Activated CD4-positive, alpha-beta T cell treated with anti-CD3 and anti-CD28 coated beads, Interleukin-2, amount 10 ng/mL, durations not matched to agents 7 days and 5 days (primary cell): Measurements from ENCODE around the gene DGCR8. TPM values are rescaled to one million over a fixed set of nuclear protein-coding genes. Genes with fewer than 3 reads are reported as not detected.

Experiments used
- CTCF ChIA-PET: fragments of 350-600 bp; sonication (Branson Sonifier 250); formaldehyde crosslinking; loops from one replicate; lab custom pipeline; 2021; ENCODE audit warnings: antibody characterized with exemption; lab: Charles Lee
- POLR2A ChIA-PET: fragments of 350-600 bp; sonication (Branson Sonifier 250); formaldehyde crosslinking; loops from one replicate; lab custom pipeline; 2021; ENCODE audit warnings: antibody characterized with exemption; lab: Charles Lee
- DNase-seq: peaks from one replicate; pipeline ENCODE4 v3.0.0-alpha.2; 2020
- H3K27ac Mint-ChIP-seq: one replicate; pipeline ENCODE4 v1.8.0; 2021; ENCODE audit warnings: mild to moderate bottlenecking, moderate library complexity, mixed read lengths
- H3K27me3 Mint-ChIP-seq: one replicate; pipeline ENCODE4 v1.8.0; 2021; ENCODE audit warnings: mixed read lengths
- H3K36me3 Mint-ChIP-seq: one replicate; pipeline ENCODE4 v1.8.0; 2021; ENCODE audit warnings: low read depth, mixed read lengths
- H3K4me1 Mint-ChIP-seq: one replicate; pipeline ENCODE4 v1.8.0; 2021; ENCODE audit warnings: mixed read lengths
- H3K4me3 Mint-ChIP-seq: one replicate; pipeline ENCODE4 v1.8.0; 2021; ENCODE audit warnings: mild to moderate bottlenecking, moderate library complexity, mixed read lengths
- H3K9me3 Mint-ChIP-seq: one replicate; pipeline ENCODE4 v1.8.0; 2021; ENCODE audit warnings: mixed read lengths
- total RNA-seq, 2 experiments: library from RNA; stranded (reverse); gene quantifications; one replicate each; pipeline ENCODE4 v1.2.3, GENCODE V29; 2021

DGCR8 gene
- 10 to 100 TPM; 51.2 to 54.5 TPM for total RNA-seq

GRCh38 chr22:20079745-20080444 lies at the start of gene DGCR8:
DGCR8 (plus strand) TSS chr22:20080241; CDS start chr22:20085964, 5,723 bp downstream.
- DNase-seq: peak; percentile 63
- Mint-ChIP-seq H3K27me3 (no peaks in the 10 kb centered on the region), H3K36me3 (peaks cover 6% of the 10 kb centered on the region), H3K9me3 (no peaks in the 10 kb centered on the region), H3K27ac (peak within 1 kb of the TSS; percentile 93), H3K4me3 (peak within 1 kb of the TSS; percentile 93), H3K4me1 (peaks cover 48% of the 10 kb centered on the region)
- ChIA-PET CTCF (no interaction called here), POLR2A (no interaction called here)

DNA sequence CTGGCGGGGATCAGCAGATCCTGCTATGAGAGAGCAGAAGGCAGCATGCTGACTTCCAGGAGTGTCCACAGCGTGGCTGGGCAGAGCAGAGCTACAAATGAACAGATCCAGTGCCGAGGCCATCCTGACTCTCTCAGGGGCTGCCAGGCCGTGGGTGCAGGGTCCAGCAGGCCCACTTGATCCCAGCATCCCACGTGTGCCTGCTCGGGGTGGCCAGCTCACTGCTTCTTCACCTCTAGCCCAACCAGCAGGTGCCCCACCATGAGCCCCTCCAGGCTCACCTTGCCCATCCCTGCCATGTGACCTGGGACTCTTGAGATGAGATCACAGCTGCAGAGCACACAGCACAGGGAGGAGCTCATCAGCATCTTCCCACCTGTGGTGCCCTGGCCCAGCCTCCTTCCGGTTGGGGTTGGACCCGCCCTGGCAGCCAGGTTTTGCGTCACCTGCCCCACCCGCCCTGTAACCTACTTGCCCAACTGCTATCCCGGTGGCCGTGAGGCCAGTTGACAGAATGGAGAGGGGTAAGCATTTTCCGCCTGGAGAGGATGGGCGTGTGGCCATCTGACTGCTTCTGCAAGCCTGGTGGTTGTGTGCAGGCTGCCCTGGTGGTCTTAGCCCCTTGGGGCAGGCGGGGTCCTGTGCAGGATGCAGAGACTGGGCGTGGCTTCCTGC lies 48.2 kb upstream of the DGCR8 start:
- Mint-ChIP-seq H3K4me1 (peaks cover 20% of the 10 kb centered on the region), H3K27ac (no peak overlapping the region), H3K36me3 (peaks cover 7% of the 10 kb centered on the region), H3K9me3 (no peaks in the 10 kb centered on the region), H3K27me3 (no peaks in the 10 kb centered on the region), H3K4me3 (no peak overlapping the region)
- CTCF ChIA-PET: interaction anchor here (0.7 to 1.7 kb wide), 3 partner anchors 10 to 69 kb away, joined by 3 to 6 read pairs (median 6); no protein-coding TSS in a partner anchor
- POLR2A ChIA-PET: no interaction called here
- DNase-seq: peak; percentile 30

DNA sequence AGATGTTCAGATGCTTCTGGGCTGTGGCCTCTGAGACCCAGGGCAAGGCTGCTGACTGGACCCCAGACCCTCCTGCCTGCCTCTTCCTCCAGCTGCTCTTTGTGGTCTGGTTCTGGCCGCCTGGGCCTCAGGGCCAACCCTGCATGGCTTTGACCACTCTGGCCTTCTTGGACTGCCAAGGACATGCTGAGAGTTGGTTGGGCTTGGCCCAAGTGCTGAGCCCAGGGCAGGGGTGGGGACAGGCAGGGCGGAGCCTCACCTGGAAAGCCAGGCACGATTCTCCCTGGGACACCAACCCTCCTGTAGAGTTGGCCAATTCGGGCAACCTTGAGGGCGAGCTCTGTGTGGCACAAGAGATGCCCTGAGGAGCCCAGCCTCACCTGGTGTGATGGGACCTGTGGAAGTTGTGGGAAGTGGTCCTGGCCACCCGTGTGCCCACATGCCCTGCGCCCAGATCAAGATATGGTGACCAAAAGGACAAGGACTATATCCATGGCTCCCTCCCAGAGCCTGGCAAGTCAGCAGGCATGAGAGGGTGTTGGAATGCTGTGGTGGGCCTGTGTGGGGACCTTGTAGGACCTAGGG lies 47.5 kb upstream of the DGCR8 start:
- ChIA-PET CTCF (interaction anchor here (1.0 to 1.7 kb wide), 2 partner anchors 10 to 11 kb away, joined by 3 to 6 read pairs; no protein-coding TSS in a partner anchor), POLR2A (no interaction called here)
- H3K36me3 Mint-ChIP-seq: peaks cover 8% of the 10 kb centered on the region
- H3K4me3 Mint-ChIP-seq: no peak overlapping the region
- H3K9me3 Mint-ChIP-seq: no peaks in the 10 kb centered on the region
- H3K27me3 Mint-ChIP-seq: no peaks in the 10 kb centered on the region
- peak overlapping the region; percentile 71 for H3K27ac Mint-ChIP-seq
- H3K4me1 Mint-ChIP-seq: peaks cover 22% of the 10 kb centered on the region
- DNase-seq: no peak

DNA sequence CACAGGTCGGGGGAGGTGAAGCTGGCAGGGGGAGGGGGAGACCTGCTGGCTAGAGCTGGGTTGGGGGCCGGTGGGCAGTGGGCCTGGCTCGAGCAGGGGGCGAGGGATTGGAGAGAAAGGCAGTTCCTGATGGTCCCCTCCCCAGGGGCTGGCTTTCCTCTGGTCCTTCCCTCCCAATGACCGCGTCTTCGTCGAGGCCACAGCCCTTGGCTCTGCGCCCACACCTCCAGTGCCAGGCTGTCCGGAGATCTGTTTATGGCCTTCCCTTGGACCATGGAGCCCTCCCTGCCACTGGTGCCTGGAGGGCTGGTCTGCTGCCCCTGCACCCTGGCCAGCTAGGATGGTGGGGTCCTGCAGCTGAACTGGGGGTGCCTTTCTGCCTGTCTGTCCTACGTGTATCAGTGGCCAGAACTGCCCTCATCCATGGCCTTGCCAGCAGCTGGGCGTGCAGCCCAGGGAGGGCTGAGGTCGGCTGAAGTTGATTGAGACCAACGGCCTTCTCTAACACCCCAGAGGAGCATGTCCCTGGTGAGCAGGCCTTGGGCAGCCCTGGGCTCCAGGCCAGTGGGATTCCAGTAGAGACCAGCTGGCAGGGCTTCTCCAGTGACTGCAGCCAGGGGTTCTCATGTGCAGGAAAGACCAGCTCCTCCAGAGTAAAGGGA lies 46.9 kb upstream of the DGCR8 start:
- Mint-ChIP-seq H3K27me3 (no peaks in the 10 kb centered on the region), H3K36me3 (peaks cover 15% of the 10 kb centered on the region), H3K9me3 (no peaks in the 10 kb centered on the region), H3K4me1 (peaks cover 22% of the 10 kb centered on the region), H3K4me3 (no peak overlapping the region), H3K27ac (no peak overlapping the region)
- POLR2A ChIA-PET: no interaction called here
- CTCF ChIA-PET: interaction anchor here (0.8 to 1.5 kb wide), 3 partner anchors 9 to 36 kb away, joined by 3 to 4 read pairs (median 3); no protein-coding TSS in a partner anchor
- DNase-seq: no peak

GRCh38 chr22:20034143-20034542 lies 45.9 kb upstream of the DGCR8 start:
- CTCF ChIA-PET: interaction anchor here (0.8 to 1.5 kb wide), 2 partner anchors 12 to 37 kb away, joined by 3 to 4 read pairs; no protein-coding TSS in a partner anchor
- no peaks in the 10 kb centered on the region for H3K9me3 Mint-ChIP-seq
- no peak overlapping the region for H3K27ac Mint-ChIP-seq
- no peak for DNase-seq
- no peaks in the 10 kb centered on the region for H3K27me3 Mint-ChIP-seq
- H3K36me3 Mint-ChIP-seq: peaks cover 15% of the 10 kb centered on the region
- peaks cover 22% of the 10 kb centered on the region for H3K4me1 Mint-ChIP-seq
- no peak overlapping the region for H3K4me3 Mint-ChIP-seq
- POLR2A ChIA-PET: interaction anchor here (0.6 kb wide), 1 partner anchor 56 kb away, joined by 6 read pairs; no protein-coding TSS in a partner anchor

DNA sequence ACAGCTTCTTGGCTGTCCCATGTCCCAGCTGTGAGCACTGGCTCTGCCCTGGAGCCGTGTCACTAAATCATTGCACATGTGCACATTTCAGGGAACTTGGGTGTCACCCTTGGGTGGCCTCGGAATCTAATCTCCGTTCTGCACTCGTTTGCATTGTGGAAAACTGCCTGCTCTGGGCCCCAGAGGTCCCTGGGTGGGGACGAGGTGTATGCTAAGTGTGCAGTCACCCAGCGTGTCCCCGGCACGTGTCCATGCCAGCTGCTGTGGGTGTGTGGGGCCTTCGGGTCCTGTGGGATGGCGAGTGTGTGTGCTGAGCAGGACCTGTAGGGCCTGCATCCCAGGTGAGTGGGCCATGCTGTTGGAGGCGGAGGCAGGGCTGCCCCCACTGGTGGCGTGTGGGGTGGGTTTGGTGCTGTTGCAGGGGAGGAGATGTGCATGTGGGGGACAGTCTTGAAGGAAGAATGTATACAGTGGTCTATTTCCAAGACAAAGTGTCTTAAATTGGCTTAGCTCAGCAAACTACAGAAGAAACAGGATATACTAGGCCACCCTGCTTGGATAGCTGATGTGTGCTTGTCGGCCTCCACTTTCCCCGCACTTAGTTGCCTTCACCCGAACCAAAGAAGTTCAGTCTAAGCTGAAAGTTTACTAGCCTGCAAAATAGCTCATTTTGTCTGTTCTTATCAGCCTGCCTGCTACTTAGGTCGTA lies 44.5 kb upstream of the DGCR8 start:
- ChIA-PET CTCF (no interaction called here), POLR2A (no interaction called here)
- Mint-ChIP-seq H3K4me3 (no peak overlapping the region), H3K9me3 (no peaks in the 10 kb centered on the region), H3K27me3 (no peaks in the 10 kb centered on the region), H3K27ac (no peak overlapping the region), H3K36me3 (peaks cover 23% of the 10 kb centered on the region), H3K4me1 (peaks cover 19% of the 10 kb centered on the region)
- DNase-seq: no peak

- H3K27ac Mint-ChIP-seq: no peak overlapping the region
- peaks cover 19% of the 10 kb centered on the region for H3K4me1 Mint-ChIP-seq
Measured at GRCh38 chr22:20036084-20036482, 44.0 kb upstream of the DGCR8 start.

DNA sequence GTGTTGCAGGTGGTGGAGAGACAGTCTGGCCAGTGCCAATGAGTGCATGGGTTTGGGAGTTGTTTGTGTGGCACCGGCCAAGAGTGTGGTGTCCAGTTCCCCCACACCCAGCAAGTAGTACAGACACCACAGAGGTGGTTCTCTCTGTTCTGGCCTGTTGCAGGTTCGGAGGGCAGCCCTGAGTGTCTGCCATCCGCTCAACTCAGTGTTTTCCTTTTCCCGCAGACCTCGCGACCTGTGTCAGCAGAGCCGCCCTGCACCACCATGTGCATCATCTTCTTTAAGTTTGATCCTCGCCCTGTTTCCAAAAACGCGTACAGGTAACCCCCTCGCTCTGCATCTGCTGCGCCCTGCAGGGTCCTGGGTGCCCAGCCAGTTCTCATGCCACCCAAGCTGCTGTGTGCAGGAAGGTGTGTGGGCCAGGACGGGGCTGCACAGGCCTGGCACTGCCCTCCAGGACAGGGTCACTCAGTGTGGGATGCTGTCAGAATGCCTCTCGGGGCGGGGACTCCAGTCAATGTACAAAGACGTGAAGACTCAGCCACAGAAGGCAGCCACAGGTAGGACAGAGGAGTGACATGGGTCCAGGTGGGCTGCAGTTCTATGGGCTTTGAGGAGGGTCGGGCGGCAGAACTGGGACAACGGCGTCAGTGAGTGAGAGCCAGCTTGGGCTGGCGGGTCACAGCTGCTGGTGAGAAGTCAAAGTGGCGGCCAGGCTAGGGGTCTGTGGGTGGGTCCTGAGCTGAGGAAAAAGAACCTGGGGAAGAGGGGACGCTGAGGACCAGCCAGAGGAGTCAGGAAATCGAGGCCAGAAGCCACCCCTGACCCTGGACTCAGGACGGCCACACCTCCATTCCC lies 43.3 kb upstream of the DGCR8 start:
- no peaks in the 10 kb centered on the region for H3K9me3 Mint-ChIP-seq
- no peaks in the 10 kb centered on the region for H3K27me3 Mint-ChIP-seq
- peaks cover 14% of the 10 kb centered on the region for H3K4me1 Mint-ChIP-seq
- H3K36me3 Mint-ChIP-seq: peaks cover 19% of the 10 kb centered on the region
- CTCF ChIA-PET: interaction anchor here (0.7 kb wide), 2 partner anchors 12 to 36 kb away, joined by 3 read pairs; no protein-coding TSS in a partner anchor
- POLR2A ChIA-PET: no interaction called here
- DNase-seq: no peak
- no peak overlapping the region for H3K27ac Mint-ChIP-seq
- no peak overlapping the region for H3K4me3 Mint-ChIP-seq

More at GRCh38 chr22:20036084-20036482, 44.0 kb upstream of the DGCR8 start:
- H3K36me3 Mint-ChIP-seq: peaks cover 23% of the 10 kb centered on the region
- no peak overlapping the region for H3K4me3 Mint-ChIP-seq
- no peaks in the 10 kb centered on the region for H3K9me3 Mint-ChIP-seq
- no peak for DNase-seq
- POLR2A ChIA-PET: no interaction called here
- CTCF ChIA-PET: interaction anchor here (0.7 kb wide), 1 partner anchor 12 kb away, joined by 3 read pairs; no protein-coding TSS in a partner anchor
- H3K27me3 Mint-ChIP-seq: no peaks in the 10 kb centered on the region

DNA sequence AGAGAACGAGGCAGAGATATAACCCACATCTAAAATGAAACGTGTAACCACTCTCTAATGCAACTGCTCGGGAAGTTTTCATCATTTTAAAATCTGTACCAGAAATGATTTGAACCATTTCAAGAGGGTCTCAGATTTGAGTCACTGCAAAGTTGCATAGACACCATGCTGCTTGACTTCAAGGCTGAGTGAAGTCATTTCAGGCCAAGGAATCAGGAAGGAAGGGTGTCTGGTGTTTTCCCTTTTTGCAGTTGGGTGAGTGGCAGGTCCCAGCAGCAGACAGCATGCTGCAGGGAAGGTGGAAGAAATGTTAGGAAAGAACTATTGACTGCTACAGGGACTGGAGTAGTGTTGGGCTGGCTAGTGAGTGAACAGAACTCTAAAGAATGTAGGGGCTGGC lies 42.6 kb upstream of the DGCR8 start:
- ChIA-PET POLR2A (no interaction called here), CTCF (interaction anchor here (0.7 kb wide), 1 partner anchor 35 kb away, joined by 3 read pairs; no protein-coding TSS in a partner anchor)
- Mint-ChIP-seq H3K4me1 (peaks cover 7% of the 10 kb centered on the region), H3K9me3 (no peaks in the 10 kb centered on the region), H3K36me3 (peaks cover 19% of the 10 kb centered on the region), H3K27me3 (no peaks in the 10 kb centered on the region), H3K4me3 (no peak overlapping the region), H3K27ac (no peak overlapping the region)
- DNase-seq: no peak

DNA sequence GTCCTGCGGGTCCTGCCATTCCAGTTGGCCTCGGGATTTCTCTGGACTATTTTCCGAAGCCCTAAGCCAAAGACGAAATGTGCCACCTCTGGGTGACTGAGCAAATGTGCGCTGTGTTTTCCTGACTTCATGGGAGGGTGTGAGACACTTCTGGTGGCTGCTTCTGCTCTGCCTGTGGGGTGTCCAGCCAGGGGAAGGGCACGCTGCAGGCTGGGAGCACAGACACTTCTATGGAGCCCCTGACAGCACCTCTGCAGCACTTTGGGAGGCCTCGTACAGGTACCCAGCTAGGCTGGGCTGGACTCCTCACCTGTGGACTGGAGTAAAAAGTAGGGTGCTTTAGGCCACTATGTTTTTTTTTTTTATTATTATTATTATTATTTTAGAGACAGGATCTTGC lies 41.5 kb upstream of the DGCR8 start:
- H3K9me3 Mint-ChIP-seq: no peaks in the 10 kb centered on the region
- peaks cover 4% of the 10 kb centered on the region for H3K4me1 Mint-ChIP-seq
- POLR2A ChIA-PET: no interaction called here
- H3K27ac Mint-ChIP-seq: no peak overlapping the region
- CTCF ChIA-PET: interaction anchor here (0.6 kb wide), 1 partner anchor 10 kb away, joined by 4 read pairs; no protein-coding TSS in a partner anchor
- DNase-seq: no peak
- no peaks in the 10 kb centered on the region for H3K27me3 Mint-ChIP-seq
- H3K4me3 Mint-ChIP-seq: no peak overlapping the region
- peaks cover 19% of the 10 kb centered on the region for H3K36me3 Mint-ChIP-seq

DNA sequence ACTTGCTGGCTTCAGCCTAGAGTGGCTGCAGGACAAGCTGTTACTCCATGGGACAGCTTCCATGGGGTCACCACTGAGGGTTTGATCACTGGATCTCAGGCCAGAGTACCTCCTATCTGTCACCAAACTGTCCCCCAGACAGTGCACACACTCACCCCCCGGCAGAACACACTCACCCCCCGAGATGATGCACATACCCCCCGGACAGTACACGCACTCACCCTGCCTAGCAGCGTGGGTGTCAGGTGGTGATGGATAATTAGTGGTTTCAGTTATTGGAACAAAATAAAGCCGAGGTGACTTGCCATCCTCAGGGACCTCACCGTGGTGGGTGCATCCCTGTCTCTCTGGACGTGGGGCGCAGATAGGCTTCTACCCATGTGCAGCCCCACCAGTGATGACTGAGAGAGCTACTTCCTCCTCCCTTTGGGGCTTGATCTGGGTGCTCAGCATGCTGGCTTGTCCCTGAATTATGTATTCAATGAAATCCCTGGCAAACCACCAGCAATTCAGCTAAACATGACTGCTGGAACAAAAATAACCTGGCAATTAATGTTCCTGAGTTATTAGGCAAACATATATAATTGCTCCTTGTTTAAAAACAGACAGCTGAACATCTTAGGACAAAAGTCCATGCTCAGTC lies 40.2 kb upstream of the DGCR8 start:
- Mint-ChIP-seq H3K4me3 (no peak overlapping the region), H3K27me3 (no peaks in the 10 kb centered on the region), H3K36me3 (peaks cover 19% of the 10 kb centered on the region), H3K4me1 (peaks cover 2% of the 10 kb centered on the region), H3K27ac (no peak overlapping the region), H3K9me3 (no peaks in the 10 kb centered on the region)
- ChIA-PET POLR2A (no interaction called here), CTCF (interaction anchor here (1.0 to 1.6 kb wide), 3 partner anchors 17 to 20 kb away, joined by 3 to 5 read pairs (median 3); partner anchors contain the start of gene TANGO2)
- no peak for DNase-seq
